Left cardiac atrium (tissue), 2 donors: ENCODE measurements around the gene YAP1. TPM values are rescaled to one million over a fixed set of nuclear protein-coding genes. Genes with fewer than 3 reads are reported as not detected.

Source experiments
- total RNA-seq, 2 donors: library from RNA; stranded (reverse); fragmentation: NEBNext Ultra II Directional; extraction: Animal tissue kit (Norgen Biotek cat#: 25700); gene quantifications; one replicate each; pipeline ENCODE4 v1.2.1, GENCODE V29; 2021
- donor health status: DM: no; HTN: yes; CAD: no; lungs with severe emphysema.
- donor health status: DM: yes; HTN: yes; CAD: no.

YAP1 gene
- total RNA-seq, 2 donors from 2014 or later, result 59.1 to 67.5 TPM

Other genes starting within 250 kb of the YAP1 start
- gene CEP126, start 195.4 kb upstream of the YAP1 start, total RNA-seq, result 1 to 10 TPM; 3.3 to 3.8 TPM
- 1 to 10 TPM; 1.4 to 4.0 TPM for gene ANGPTL5, start 193.9 kb upstream of the YAP1 start, total RNA-seq
- gene CFAP300, start 63.0 kb upstream of the YAP1 start, total RNA-seq, result 1 to 10 TPM in 1 of 2 donors, under 1 TPM in 1; 0.74 to 2.2 TPM
- 1 to 10 TPM; 7.0 to 8.4 TPM for gene BIRC3, start 207.0 kb downstream of the YAP1 start, total RNA-seq
- gene BIRC2, start 236.8 kb downstream of the YAP1 start, total RNA-seq, result 10 to 100 TPM; 30.4 to 34.2 TPM